Activated CD4-positive, CD25-positive, alpha-beta regulatory T cell treated with anti-CD3 and anti-CD28 coated beads, Interleukin-2, amount 50 U/mL, for 72 hours (primary cell): ENCODE measurements around the gene MED31.
"Not testable (repeated sequence)": the region's sequence is repeated elsewhere in the genome, so short reads cannot be mapped to it uniquely, and the experiment has no call there.

Experiments
- DNase-seq: peaks from one replicate; pipeline ENCODE4 v3.0.0; 2021

Gene MED31

DNA sequence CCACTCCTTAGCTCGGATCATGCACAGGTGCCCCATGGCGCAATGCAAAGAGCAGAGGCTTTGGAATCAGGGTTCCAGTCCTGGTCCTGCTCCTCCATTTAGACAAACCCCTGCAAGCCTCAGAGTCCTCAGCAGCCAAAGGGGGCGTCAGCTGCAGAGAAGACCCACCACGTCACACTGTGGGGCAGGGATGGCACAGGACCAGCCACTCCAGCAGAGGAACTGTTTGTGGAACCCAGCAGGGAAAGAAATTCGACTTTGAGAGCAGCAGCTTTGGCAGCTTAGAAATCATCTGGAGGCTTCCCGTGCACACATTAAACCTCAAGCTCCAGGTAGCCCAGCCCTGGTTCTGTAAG is 25.4 kb upstream of the MED31 start:
- DNase-seq, result no peak

DNA sequence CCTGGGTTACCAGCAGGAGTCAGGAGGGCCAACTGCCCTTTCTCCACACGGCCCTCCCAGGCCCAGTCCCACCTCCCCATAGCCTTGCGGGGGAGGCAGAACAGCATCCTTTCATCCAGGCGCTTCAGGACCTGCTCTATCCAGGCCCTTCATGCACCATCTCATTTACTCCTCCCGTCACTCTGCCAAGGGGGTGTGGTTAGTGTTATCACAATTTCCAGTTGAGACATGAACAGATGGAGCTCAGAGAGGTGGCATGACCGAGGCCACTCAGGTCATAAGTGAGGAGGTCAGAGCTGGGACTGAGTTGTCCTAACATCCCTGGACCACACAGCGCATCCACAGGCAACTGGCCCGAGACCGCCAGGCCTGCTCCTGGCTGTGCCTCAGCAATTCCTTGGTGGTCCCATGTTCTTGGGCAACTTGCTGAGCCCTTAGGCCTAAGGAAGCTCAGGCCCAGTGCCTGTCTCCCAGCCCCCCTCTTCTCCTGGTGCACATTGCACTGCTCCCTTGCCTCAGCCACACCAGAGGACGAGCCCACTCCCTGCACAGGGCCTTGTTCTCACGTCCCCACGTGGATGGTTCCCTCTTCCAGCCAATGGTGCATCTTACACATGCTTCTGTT is 23.9 kb upstream of the MED31 start:
- DNase-seq, result no peak

DNA sequence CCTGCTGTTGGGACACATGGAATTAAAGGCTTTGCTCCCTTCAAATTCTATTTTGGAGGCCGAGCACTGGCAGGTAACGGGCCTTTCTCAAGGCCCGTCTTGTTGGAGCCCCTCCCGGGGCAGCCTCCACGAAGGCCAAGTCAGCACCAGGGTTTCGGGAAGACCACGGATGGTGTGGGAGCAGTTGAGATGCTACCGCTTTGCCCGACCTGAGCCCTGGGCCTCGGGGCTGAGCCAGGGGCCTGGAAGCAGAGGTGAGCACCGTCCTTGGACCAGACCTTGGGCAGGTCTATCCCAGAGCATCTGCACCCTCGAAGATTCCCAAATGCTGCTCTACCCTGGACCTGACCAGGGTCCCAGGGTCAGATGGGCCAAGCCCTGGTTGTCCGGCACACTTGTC is 23.2 kb upstream of the MED31 start:
- no peak for DNase-seq

DNA sequence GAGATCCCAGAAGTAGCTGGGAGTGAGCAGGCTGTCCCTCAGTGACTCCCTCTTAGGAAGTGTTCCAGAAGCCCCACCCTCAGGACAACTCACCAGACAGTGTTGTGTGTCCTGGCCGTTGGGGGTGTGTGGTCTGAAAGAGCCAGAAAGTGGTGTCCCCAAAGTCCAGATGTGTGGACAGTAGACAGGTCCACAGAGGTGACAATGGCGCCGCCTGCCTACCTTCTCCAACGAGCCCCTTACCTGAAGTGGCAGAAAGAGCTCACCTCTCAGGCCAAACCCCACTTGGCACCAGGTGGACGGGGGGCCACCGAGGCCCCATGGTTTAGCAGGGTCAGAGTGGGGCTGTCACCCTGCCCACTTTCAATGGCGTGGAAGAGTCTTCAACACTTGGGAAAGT is 20.0 kb upstream of the MED31 start:
- no peak for DNase-seq

DNA sequence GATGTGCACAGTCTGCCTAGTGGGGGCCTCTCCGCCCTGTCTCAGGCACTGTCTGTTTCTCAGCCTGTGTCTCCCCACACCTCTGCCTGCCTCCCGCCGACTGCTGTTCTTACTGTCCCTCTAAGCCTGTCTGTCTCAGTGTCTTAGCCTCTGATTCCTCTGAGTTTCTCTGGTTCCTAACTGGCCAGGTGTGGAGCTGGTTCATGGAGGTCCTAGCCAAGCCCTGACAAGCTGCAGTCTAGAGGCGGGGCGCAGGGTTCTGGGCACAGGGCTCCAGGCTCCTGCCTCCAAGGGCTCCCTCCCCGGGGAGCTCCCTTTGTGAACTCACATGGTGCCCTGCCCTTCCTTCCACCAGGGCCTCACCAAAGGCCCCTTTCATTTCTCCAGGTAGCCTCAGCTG is 19.6 kb upstream of the MED31 start:
- no peak for DNase-seq

DNA sequence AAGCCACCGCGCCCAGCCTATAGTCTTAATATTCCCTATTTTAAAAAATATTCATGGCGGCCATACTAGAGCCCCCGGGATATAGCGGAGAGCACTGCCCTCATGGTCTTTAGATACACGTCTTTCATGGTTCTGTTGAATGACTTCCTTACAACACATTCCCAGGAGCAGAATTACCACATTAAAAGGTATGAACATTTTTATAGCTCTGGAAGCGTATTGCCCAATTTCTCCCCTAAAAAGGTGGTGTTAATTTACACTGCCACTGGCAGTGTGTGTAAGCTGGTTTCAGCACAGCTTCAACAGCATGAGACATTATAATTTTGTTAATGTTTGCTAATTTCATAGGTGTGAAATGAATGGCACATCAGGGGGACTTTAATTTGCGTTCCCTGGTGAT is 19.2 kb upstream of the MED31 start:
- no peak for DNase-seq

DNA sequence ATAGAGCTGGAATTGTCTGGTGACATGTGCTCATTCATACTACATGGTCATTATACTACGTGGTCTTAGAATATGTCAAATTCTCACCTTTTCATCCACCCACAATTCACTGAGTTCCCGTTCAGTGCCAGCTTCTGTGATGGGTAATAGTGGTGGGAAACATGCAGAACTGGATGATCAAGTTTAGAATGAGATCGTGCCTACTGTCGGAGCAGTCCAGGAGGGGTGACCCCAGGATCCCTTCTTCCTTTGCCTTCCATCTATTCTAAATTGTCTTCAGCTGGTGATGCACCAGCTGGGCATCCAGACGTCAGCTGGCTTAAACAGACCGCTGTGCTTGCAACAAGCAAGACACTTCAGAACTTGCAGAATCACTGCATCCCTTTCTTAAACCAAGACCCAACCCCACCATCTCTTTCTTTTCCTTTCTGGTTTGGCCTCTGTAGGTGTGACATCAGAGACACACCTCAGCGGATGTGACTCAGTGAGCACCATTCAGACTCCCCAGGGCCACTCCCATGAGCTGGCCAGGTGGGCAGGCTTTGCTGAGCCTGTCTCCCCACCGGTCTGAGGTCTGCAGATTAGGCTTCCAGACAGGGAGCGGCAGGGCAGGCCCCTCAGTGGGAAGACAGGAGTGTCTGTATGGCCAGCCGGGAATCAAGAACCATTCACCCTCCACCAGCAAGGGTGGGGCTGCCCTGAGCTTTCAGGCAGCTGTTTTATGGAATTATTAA is 18.2 kb upstream of the MED31 start:
- DNase-seq, result no peak

DNA sequence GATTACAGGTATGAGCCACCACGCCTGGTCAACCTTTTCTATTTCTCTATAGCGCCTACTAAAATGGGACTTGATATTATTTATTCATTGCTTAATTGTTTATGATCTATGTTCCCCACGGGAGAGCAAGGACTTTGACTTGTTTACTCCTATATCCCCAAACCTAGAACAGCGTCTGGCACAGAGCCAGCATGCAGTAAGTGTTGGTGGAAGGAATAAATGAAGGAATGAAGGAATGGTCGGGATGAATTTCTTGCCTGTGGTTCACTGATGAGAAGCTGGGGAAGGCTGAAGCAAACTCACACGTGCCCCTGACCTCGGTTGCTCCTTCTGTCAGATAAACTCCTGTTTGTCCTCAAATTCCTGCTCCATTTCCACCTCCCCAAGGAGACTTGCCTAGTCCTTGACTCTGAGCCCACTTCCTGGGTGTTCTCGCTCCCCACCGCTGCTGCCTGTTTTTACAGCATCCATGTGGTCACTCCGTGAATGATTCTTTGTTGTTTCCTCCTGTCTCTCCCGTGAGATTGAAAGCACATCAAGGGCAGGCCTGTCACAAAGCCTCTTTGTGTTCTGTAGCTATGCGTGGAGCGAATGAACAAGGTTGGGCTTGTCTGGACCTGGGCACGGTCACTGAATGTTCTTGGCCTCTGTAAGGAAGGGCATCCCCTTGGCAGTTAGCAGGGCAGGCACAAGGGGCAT is 17.5 kb upstream of the MED31 start:
- no peak for DNase-seq

DNA sequence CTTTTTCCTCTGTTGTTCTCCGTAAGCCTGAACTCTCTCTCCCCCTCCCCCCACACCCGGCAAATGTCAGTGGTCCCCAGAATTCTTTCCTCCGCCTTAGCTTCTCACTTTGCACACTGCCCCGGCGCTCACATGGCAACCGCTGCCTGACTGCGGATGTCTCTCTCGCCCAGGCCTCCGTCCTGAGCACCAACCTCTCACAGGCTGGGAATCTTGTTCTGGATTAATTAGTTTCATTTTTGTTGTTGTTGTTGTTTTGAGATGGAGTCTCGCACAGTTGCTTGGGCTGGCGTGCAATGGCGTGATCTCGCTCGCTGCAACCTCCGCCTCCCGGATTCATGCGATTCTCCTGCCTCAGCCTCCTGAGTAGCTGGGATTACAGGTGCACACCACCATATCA is 16.8 kb upstream of the MED31 start:
- no peak for DNase-seq

DNA sequence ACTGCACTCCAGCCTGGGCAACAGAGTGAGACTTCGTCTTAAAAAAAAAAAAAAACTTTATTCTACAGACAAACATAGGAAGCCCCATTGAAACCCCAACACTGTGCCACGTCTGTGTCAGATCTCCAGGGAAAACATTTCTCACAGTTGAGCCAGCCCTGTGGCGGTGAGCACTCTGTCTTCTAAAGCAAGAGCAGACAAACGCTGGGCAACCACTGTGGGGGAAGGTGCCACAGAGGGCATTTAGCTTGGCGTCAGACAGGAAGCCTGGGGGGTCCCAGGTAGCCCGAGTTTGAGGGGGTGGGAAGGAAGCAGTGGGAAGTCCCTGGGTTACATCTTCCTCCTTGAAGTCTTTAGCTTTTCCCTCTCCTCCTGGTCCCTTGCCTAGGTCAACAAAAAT is 16.1 kb upstream of the MED31 start:
- no peak for DNase-seq

DNA sequence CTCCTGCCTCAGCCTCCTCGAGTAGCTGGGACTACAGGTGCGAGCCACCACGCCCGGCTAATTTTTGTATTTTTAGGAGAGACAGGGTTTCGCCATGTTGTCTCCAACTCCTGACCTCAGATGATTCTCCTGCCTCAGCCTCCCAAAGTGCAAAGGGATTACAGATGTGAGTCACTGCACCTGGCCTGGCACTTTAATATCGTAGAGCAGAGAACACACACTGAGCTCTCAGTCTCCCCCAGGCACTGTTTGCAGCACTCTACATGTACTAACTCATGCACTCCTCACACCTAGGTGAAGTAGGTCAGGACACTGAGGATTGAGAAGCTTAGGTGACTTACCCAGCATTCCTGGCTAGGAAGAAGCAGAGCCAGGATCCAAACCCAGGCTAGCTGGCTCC is 15.2 kb upstream of the MED31 start:
- DNase-seq, result no peak

DNA sequence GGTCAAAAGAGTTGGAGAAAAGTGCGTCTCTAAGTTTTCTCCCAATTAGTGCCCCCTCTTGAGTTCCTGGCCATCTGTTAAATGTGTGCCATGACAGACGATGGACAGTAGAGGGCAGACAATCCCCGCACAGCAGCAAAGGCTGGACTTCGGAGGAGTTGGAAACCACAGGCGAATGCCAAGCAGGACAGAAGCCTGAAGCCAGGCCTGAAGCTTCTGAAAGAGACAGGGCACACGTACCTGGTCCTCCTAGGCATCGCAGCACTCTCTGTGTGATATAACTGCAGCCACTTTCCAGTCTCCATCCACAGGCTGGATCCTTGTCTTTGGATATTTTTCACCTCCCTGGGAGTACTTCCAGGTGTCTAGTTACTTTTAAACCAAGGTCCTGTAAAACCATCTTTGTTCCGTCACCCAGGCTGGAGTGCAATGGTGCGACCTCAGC is 14.7 kb upstream of the MED31 start:
- peak; percentile 41 for DNase-seq

DNA sequence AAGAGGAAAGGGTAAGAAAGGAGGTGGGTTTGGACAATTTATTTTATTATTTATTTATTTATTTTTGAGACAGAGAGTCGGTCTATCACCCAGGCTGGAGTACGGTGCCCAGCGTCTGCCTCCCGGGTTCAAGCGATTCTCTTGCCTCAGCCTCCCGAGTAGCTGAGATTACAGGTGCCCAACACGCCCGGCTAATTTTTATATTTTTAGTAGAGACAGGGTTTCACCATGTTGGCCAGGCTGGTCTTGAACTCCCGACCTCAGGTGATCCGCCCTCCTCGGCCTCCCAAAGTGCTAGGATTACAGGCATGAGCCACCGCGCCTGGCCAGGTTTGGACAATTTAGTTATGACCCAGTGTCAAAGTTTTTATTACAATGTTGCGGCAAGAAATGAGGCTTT is 11.8 kb upstream of the MED31 start:
- not testable (repeated sequence) for DNase-seq

DNA sequence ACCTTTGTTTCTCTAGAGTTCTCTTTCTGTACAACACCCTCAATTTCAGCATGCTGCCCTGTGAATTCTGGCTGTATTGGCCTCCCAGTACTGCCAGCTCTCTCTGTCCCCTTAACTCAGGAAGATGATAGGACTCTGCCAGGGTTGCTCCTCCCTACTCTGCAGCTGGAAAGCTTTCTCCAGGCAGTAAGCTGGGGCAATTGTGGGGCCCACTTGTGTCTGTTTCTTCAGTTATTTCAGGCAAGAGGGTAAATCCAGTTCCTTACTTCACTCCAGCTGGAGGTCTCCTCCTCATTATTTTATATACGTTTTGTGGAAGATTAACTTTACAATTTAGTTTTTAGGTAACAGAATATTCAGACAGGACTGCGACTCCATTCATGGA is 10.1 kb upstream of the MED31 start:
- no peak for DNase-seq

DNA sequence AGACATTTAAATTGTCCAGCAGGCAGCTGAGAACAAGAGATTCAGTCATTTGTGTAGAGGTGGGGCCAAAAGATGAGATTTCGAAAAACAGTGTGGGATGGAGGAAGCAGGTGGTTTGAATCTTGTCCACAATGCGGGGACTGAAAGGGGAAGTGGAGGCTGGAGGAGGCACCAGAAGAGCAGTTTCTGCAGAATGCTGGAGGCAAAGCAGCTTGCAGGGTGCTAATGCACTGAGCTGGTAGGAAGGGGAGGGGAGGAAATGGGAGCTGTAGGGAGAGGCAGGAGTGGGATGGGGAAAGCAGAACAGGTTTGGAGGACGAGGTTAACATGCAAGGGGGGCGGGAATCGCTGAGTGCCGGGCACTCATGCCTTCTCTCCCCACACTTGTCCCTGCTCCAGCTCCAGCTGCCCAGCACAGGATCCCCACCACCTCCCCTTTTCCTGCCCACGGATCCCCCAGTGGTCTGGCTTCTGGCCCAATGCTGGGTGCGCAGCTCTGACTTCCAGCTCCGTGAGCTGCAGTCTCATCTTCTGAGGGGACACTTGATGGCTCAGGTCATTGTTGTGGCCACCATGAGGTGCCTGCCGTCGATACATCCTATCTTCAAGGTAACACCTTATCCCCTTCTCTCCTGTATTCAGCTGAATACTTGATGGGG is 9.5 kb upstream of the MED31 start:
- no peak for DNase-seq

DNA sequence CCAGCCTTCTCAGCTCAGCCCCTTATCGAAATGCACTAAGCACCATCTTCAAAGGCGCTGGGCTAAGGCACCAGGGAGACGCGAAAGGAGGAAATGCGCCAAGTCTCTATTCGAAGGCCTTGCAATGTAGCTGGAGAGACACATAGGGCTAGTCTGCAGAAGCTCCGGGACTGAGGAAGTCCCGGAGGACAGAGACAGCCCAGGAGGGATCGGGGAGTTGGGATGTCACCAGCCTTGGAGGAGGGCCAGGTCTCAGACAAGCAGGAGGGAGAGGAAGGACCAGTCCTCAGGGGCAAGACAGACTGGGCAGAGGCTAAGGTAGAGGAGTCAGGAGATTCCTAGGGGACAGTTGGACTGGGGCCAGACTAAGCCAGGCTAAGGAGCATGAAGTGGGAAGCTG is 8.7 kb upstream of the MED31 start:
- DNase-seq, result no peak

DNA sequence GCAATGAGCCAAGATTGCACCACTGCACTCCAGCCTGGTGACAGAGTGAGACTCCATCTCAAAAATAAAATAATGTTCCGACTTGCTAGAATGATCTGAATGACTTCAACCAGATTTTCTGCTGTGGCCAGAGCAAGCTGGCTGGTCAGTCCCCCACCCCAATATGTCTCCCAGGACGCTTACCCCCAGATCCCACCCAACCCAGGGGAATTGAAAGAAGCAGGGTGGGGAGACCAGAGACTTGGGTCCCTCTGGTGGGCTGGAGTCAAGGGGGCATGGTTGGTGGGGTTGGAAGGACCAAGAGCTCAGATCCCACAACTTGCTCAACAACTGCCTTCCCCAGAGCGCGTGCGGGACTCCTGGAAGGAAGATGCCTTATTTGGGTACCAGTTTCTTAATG is 7.0 kb upstream of the MED31 start:
- not testable (repeated sequence) for DNase-seq

DNA sequence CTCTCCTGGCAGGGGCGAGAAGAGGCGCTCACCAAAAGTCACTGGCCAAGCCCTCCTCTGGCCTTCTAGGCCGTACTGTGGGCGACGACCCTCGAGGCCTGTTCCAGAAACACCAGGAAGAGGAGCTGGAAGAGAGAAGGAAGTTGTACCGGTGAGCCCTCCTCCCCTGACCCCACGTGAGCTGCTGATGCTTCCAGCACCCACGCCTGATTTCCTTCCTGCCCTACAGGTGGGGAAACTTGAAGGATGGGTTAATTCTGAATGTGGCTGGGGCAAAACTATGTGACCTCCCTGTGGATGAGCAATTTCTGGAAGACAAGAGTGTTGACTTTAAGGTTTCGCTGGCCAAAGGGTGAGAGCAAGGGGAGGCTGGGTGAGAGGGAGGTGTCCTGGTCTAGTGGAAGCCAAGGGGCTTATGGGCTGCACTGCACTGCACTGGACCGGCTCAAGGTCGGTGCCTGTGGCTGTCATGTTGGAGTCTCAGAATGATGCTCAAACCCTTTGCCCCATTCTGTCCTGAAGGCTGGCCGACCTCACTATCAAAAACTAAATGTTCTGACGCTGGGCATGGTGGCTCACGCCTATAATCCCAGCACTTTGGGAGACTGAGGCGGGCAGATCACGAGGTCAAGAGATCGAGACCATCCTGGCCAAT is 6.4 kb upstream of the MED31 start:
- no peak for DNase-seq

DNA sequence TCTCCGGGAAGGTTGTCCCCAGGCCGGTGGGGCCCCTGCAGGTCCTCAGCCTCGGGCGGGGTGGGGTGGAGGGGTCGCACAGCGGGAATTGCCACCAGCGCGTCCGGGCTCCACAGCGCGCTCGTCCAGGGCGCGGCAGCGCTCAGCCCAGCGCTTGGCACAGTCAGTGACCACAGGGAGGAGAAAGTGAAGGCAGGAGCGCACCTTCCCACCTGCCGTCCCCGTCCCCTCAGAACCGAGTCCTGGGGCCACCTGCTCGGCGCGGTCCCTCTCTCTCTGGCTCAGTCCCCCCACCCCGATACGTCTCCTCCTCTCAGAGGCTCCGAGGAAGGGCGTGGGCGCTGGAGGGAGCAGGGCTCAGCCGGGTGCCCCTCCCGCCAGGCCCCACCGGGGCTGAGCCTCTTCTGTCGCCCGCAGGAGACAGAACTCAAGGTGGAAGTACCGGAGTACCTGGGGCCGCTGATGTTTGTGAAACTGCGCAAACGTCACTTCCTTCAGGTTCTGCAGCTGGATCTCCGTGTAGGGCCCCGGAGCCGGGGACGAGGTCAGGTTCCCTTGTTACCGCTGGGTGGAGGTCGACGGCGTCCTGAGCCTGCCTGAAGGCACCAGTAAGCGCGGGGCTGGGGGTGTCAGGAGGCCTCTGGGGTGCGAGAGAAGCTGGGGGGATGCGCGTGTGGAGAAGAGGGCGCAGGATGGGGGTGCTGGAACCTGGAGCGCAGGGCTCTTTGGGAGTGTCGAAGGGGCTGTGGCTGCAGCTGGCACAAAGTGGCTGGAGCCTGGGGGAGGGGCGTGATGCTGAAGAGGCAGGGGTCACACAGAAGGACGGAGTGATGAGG is 5.6 kb upstream of the MED31 start:
- DNase-seq, result not testable (repeated sequence)

DNA sequence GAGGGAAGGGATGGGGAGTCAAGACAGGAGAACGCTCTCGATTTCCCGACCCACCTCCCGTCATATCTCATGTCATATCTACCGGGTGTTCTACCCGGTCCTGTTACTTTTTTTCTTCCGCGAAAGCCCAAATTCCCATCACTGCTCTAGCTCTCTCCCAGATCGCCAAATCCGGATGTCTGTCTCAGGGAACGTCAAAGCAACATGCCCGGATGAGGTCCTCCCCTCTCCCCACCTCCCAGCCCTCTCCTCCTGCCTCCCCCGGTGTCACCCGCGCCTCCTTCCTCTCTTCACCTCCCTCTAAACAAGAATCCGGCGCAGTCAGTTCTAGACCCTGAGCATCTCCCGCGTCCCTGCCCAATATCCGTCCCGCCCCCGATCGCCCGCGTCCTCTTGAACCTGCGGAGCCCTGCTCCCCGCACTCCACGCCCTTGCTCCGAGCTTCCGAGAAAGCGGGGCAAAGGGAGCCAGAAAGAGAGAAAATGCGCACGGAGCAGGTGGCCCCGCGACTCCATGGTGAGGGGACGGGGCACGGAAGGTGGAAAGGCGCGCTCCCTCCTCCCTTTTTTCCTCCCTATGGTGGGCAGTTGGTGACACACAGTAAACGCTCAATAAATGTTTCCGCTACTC is 4.4 kb upstream of the MED31 start:
- DNase-seq, result not testable (repeated sequence)

DNA sequence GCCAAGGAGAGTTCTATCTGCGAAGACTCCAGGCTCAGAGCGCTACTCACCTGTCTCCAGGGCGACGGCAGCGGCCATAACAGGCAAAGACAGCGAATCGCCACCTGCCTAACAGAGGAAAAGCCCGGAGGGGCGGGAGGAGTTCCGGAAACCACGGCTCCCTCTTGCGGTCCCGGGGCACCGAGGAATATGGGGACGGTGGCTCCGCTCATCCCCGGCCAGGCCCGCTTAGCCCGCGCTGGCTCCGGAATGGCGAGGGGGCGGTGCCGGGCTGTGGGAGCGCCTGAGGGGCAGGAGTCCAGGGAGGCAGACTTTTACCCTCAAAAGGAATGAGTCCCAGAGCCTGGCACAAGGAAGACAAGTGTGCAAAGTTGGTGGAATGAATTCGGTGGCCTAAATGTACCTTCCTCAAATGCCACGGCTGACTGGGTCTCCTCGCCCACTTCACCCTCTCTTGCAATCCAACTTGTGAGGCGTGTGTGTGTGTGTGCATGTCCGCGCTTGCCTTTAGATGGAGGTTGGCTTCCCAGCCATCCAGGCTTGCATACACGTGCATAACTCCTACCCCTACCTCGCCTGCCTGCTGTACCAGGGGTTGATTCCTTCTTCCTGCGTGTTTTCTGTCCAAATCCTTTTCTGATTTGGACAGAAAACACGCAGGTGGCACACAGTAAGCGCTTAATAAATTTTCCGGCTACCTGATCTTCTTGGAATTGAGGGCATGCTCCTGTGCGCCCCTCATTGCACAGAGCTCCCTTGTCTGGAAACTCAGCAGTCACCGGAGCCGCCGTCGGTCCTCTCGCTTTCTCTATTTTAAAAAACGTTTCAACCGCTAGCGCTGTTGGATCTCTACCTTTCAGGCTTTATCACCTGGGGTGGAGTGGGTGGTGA is 3.7 kb upstream of the MED31 start:
- no peak for DNase-seq
